ENCODE results near the gene NAV1.

NAV1 gene

GRCh38 chr1:201568859-201569294 is 29.9 kb downstream of the NAV1 start:
- ATAC-seq = no peak; the same call in 2 of the 3 replicates
- TF ChIP-seq PPARA (CRISPR knock-in tag; IDR thresholded peaks at IDR 0.05; ENCODE audit: borderline replicate concordance) = no peak
- TF ChIP-seq ZNF8 (CRISPR knock-in tag; IDR thresholded peaks at IDR 0.05) = no peak
- TF ChIP-seq CSDC2 (CRISPR knock-in tag; IDR thresholded peaks at IDR 0.05) = no peak
- TF ChIP-seq, protein P1, sequence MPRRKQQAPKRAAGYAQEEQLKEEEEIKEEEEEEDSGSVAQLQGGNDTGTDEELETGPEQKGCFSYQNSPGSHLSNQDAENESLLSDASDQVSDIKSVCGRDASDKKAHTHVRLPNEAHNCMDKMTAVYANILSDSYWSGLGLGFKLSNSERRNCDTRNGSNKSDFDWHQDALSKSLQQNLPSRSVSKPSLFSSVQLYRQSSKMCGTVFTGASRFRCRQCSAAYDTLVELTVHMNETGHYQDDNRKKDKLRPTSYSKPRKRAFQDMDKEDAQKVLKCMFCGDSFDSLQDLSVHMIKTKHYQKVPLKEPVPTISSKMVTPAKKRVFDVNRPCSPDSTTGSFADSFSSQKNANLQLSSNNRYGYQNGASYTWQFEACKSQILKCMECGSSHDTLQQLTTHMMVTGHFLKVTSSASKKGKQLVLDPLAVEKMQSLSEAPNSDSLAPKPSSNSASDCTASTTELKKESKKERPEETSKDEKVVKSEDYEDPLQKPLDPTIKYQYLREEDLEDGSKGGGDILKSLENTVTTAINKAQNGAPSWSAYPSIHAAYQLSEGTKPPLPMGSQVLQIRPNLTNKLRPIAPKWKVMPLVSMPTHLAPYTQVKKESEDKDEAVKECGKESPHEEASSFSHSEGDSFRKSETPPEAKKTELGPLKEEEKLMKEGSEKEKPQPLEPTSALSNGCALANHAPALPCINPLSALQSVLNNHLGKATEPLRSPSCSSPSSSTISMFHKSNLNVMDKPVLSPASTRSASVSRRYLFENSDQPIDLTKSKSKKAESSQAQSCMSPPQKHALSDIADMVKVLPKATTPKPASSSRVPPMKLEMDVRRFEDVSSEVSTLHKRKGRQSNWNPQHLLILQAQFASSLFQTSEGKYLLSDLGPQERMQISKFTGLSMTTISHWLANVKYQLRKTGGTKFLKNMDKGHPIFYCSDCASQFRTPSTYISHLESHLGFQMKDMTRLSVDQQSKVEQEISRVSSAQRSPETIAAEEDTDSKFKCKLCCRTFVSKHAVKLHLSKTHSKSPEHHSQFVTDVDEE (CRISPR knock-in tag; IDR thresholded peaks at IDR 0.05) = no peak
- no peak for TF ChIP-seq ZNF565 (CRISPR knock-in tag; conservative IDR thresholded peaks at IDR 0.05; ENCODE audit: low read depth)
- TF ChIP-seq POU6F1 (CRISPR knock-in tag; IDR thresholded peaks at IDR 0.05; ENCODE audit: borderline replicate concordance, low read depth) = no peak

DNA sequence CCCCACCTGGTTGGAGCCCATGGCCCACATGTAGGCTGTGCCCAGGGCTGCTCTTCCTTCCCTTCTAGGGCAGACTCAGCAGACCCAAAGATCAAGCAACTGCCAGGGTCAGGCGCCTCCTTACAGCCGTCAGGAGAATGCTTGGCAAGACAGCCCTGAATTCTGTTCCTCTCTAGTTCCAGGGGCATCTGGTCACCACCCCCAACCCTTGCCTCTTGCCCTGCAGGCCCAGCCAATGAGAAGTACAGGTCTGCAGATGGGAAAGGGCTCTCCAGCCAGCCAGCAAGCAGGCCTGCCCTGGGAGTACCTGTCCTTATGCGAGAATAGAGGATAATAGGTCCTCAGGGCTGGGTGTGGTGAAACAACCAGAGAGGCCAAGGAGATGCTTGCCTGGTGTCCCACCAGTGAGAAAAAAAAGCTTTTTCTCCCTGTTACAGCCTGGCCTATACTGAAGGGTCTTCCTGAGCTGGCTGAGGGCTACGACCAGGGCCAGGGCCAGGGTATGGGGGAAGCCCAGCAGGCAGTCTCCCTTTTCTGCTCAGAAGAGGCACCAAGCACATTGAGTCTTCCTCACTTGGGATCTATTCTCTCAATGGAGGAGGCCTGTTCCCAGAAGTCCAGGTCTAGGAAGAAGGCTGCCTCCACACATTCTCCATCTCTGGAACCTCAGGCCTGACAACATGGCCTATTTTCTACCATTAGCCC is 31.4 kb downstream of the NAV1 start:
- ATAC-seq = no peak

GRCh38 chr1:201570886-201571624 is 32.1 kb downstream of the NAV1 start:
- TF ChIP-seq ESRRG (CRISPR knock-in tag; IDR thresholded peaks at IDR 0.05) (no peak), TCF4 (CRISPR knock-in tag; IDR thresholded peaks at IDR 0.05; ENCODE audit: borderline replicate concordance) (peak; percentile 17; the same call in 1 of the 2 replicates)
- ATAC-seq = no peak; the same call in 2 of the 3 replicates

More for the DNA sequence above, 31.4 kb downstream of the NAV1 start:
- TF ChIP-seq GLIS3 (CRISPR knock-in tag; IDR thresholded peaks at IDR 0.05) (no peak), TCF4 (CRISPR knock-in tag; IDR thresholded peaks at IDR 0.05; ENCODE audit: borderline replicate concordance) (no peak), BACH2 (CRISPR knock-in tag; IDR thresholded peaks at IDR 0.05; ENCODE audit: borderline replicate concordance) (no peak), ZNF8 (CRISPR knock-in tag; IDR thresholded peaks at IDR 0.05) (no peak), PATZ1 (CRISPR knock-in tag; IDR thresholded peaks at IDR 0.05; ENCODE audit: borderline replicate concordance) (no peak), ZNF70 (CRISPR knock-in tag; IDR thresholded peaks at IDR 0.05) (no peak), TOX (CRISPR knock-in tag; IDR thresholded peaks at IDR 0.05; ENCODE audit: borderline replicate concordance) (no peak)
- TF ChIP-seq, protein P1 (CRISPR knock-in tag; IDR thresholded peaks at IDR 0.05) = no peak

- ATAC-seq = no peak
- TF ChIP-seq CSRNP3 (CRISPR knock-in tag; IDR thresholded peaks at IDR 0.05) (no peak), ZNF70 (CRISPR knock-in tag; IDR thresholded peaks at IDR 0.05) (no peak), PPARA (CRISPR knock-in tag; IDR thresholded peaks at IDR 0.05; ENCODE audit: borderline replicate concordance) (no peak), ZNF565 (CRISPR knock-in tag; conservative IDR thresholded peaks at IDR 0.05; ENCODE audit: low read depth) (no peak), ARNTL (CRISPR knock-in tag; IDR thresholded peaks at IDR 0.05; ENCODE audit: borderline replicate concordance, low read depth) (no peak), PATZ1 (CRISPR knock-in tag; IDR thresholded peaks at IDR 0.05; ENCODE audit: borderline replicate concordance) (no peak), ZNF8 (CRISPR knock-in tag; IDR thresholded peaks at IDR 0.05) (no peak), ISL1 (CRISPR knock-in tag; IDR thresholded peaks at IDR 0.05) (no peak), CSDC2 (CRISPR knock-in tag; IDR thresholded peaks at IDR 0.05) (no peak)
- TF ChIP-seq, protein P1 (CRISPR knock-in tag; IDR thresholded peaks at IDR 0.05) = no peak
Observed at GRCh38 chr1:201573030-201573429, 34.1 kb downstream of the NAV1 start.
